PC-9 (cell line): ENCODE measurements around the gene SLC23A1.

ENCODE experiments used
- EZH2 ChIP-seq: fragments of 200-600 bp; sonication (generic); IDR thresholded peaks from 2 replicates; pipeline ENCODE4 v1.8.0; 2017; ENCODE audit warnings: antibody characterized with exemption, low read depth
- TF ChIP-seq, protein P1 (sequence below): fragments of 200-600 bp; sonication (generic); conservative IDR thresholded peaks from 2 replicates; pipeline ENCODE4 v1.6.1; 2017; ENCODE audit warnings: mixed run types, antibody characterized with exemption, mild to moderate bottlenecking, moderate library complexity

- TF ChIP-seq, protein P1, sequence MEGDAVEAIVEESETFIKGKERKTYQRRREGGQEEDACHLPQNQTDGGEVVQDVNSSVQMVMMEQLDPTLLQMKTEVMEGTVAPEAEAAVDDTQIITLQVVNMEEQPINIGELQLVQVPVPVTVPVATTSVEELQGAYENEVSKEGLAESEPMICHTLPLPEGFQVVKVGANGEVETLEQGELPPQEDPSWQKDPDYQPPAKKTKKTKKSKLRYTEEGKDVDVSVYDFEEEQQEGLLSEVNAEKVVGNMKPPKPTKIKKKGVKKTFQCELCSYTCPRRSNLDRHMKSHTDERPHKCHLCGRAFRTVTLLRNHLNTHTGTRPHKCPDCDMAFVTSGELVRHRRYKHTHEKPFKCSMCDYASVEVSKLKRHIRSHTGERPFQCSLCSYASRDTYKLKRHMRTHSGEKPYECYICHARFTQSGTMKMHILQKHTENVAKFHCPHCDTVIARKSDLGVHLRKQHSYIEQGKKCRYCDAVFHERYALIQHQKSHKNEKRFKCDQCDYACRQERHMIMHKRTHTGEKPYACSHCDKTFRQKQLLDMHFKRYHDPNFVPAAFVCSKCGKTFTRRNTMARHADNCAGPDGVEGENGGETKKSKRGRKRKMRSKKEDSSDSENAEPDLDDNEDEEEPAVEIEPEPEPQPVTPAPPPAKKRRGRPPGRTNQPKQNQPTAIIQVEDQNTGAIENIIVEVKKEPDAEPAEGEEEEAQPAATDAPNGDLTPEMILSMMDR: no peak
- no peak for TF ChIP-seq EZH2
Measured at GRCh38 chr5:139426203-139426885, 43.2 kb upstream of the SLC23A1 start.
